ENCODE results near the gene PRKG1.

PRKG1 gene

DNA sequence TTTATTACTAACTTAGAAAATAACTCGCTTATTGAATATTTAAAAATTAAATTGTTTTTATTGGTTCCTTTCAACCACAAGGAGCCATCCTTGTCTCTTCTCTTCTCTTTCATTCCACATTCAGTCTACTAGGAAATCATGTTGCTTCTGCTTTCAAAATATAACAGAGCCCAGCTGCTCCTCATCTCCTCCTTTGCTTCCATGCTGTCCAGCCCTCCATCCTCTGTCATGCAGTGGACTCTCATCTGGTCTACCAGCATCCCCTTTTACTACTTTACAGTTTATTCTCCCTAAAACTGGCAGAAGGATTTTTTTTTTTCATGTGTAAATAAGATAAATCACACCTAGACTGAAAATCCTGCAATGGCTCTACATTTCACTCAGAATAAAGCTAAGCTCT, 823.3 kb downstream of the PRKG1 start:
- TF ChIP-seq, protein P1, sequence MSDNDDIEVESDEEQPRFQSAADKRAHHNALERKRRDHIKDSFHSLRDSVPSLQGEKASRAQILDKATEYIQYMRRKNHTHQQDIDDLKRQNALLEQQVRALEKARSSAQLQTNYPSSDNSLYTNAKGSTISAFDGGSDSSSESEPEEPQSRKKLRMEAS (IDR thresholded peaks at IDR 0.05): no peak

DNA sequence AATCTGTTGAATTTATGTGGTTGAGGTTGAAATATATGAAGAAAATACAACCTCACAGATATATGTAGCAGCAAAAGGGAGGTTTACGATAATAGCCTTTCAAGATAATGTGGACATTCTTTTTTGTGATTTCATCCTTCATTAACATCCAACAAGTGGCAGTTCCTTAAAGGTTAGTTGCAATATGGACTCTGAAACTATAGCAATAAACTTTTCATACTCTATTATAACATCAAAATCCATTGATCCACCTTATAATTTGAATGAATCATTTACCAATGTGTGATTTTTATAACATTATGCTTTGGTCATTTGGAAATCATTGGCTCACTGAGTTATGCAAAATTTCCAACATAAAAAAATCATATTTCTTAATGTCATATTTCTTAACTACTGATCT, 825.9 kb downstream of the PRKG1 start:
- TF ChIP-seq FOXM1 (IDR thresholded peaks at IDR 0.05; ENCODE audit: borderline replicate concordance, low read depth): no peak
- no peak for TF ChIP-seq EGR1 (IDR thresholded peaks at IDR 0.05)
- TF ChIP-seq EP300 (IDR thresholded peaks at IDR 0.05; ENCODE audit: borderline replicate concordance): no peak
- no peak for TF ChIP-seq TCF12 (IDR thresholded peaks at IDR 0.05; ENCODE audit: low read depth)
- no peak for TF ChIP-seq ZBTB7A (IDR thresholded peaks at IDR 0.05; ENCODE audit: low read depth)
- TF ChIP-seq TEAD4 (IDR thresholded peaks at IDR 0.05): no peak
- TF ChIP-seq, protein P2, sequence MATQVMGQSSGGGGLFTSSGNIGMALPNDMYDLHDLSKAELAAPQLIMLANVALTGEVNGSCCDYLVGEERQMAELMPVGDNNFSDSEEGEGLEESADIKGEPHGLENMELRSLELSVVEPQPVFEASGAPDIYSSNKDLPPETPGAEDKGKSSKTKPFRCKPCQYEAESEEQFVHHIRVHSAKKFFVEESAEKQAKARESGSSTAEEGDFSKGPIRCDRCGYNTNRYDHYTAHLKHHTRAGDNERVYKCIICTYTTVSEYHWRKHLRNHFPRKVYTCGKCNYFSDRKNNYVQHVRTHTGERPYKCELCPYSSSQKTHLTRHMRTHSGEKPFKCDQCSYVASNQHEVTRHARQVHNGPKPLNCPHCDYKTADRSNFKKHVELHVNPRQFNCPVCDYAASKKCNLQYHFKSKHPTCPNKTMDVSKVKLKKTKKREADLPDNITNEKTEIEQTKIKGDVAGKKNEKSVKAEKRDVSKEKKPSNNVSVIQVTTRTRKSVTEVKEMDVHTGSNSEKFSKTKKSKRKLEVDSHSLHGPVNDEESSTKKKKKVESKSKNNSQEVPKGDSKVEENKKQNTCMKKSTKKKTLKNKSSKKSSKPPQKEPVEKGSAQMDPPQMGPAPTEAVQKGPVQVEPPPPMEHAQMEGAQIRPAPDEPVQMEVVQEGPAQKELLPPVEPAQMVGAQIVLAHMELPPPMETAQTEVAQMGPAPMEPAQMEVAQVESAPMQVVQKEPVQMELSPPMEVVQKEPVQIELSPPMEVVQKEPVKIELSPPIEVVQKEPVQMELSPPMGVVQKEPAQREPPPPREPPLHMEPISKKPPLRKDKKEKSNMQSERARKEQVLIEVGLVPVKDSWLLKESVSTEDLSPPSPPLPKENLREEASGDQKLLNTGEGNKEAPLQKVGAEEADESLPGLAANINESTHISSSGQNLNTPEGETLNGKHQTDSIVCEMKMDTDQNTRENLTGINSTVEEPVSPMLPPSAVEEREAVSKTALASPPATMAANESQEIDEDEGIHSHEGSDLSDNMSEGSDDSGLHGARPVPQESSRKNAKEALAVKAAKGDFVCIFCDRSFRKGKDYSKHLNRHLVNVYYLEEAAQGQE (IDR thresholded peaks at IDR 0.05; ENCODE audit: low read depth): no peak
- TF ChIP-seq TAF1 (IDR thresholded peaks at IDR 0.05; ENCODE audit: low read depth): no peak
- TF ChIP-seq, protein P3, sequence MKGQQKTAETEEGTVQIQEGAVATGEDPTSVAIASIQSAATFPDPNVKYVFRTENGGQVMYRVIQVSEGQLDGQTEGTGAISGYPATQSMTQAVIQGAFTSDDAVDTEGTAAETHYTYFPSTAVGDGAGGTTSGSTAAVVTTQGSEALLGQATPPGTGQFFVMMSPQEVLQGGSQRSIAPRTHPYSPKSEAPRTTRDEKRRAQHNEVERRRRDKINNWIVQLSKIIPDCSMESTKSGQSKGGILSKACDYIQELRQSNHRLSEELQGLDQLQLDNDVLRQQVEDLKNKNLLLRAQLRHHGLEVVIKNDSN (IDR thresholded peaks at IDR 0.05): no peak
- no peak for TF ChIP-seq RAD21 (IDR thresholded peaks at IDR 0.05; ENCODE audit: low read depth)
- TF ChIP-seq CREB1 (IDR thresholded peaks at IDR 0.05; ENCODE audit: low read depth): no peak
- TF ChIP-seq YY1 (IDR thresholded peaks at IDR 0.05; ENCODE audit: low read depth): no peak
- TF ChIP-seq, protein P1 (IDR thresholded peaks at IDR 0.05): no peak
- no peak for TF ChIP-seq CEBPB (IDR thresholded peaks at IDR 0.05)
- TF ChIP-seq NFIC (IDR thresholded peaks at IDR 0.05): no peak

DNA sequence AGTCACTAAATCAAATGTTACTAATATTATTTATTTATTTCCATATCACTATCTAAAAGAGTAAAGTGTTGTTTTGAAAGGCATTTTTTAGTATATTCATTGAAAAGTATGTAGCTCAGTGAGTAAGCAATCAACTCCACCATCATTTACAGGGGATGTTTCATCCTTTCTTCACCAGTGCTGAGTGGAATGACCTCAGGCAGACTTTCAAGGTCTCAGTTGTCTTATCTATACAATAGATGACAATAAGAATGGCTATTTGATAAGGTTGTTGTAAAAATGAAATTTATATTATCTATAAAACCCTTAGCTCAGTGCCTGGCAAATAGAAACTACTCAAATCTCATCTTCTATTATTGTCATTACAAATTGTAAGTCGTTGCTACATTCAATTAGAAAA, 829.4 kb downstream of the PRKG1 start:
- TF ChIP-seq, protein P1 (IDR thresholded peaks at IDR 0.05): no peak
- TF ChIP-seq CREB1 (IDR thresholded peaks at IDR 0.05; ENCODE audit: low read depth) (no peak), EGR1 (IDR thresholded peaks at IDR 0.05) (no peak), EP300 (IDR thresholded peaks at IDR 0.05; ENCODE audit: borderline replicate concordance) (no peak), TAF1 (IDR thresholded peaks at IDR 0.05; ENCODE audit: low read depth) (no peak), YY1 (IDR thresholded peaks at IDR 0.05; ENCODE audit: low read depth) (no peak), CEBPB (IDR thresholded peaks at IDR 0.05) (no peak), NFIC (IDR thresholded peaks at IDR 0.05) (no peak), TEAD4 (IDR thresholded peaks at IDR 0.05) (no peak)

DNA sequence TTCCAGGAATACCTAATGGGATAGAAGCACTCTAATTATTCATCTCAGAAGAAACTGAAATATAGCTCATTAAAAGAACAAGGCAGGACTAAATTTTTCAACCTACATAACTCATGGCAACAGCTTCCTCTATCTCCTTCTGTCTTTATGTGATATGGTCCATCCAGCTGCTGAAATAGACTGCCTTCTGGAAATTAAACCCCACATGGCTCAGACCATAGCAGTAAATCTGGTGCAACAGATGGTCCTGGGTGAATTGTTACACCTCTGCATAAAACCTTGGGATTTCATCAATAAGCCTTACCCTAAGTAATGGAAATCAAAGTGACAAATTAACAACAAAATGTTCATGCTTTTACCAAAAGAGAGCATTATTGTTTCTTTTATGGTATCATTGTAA, 830.7 kb downstream of the PRKG1 start:
- TF ChIP-seq, protein P1 (IDR thresholded peaks at IDR 0.05): no peak

DNA sequence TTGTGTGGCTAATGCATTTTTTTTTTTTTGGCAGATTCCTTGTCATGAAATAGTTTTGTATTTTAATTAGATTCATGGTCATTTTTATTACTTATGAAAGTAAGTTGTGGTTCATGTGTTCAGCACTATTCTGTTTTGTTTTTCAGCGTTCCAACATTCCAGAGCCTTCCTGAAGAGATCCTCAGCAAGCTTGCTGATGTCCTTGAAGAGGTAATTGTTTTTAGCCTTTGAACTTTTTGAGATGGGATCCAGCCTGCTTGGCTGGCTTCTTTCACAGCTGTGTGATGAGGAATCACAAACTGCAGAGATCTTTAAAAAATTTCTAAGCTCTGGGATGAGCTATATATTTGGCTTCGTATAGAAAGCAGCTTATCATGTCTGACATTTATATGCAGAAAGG, 833.1 kb downstream of the PRKG1 start:
- TF ChIP-seq TAF1 (IDR thresholded peaks at IDR 0.05; ENCODE audit: low read depth) (no peak), EP300 (IDR thresholded peaks at IDR 0.05; ENCODE audit: borderline replicate concordance) (no peak), CEBPB (IDR thresholded peaks at IDR 0.05) (no peak), TCF12 (IDR thresholded peaks at IDR 0.05; ENCODE audit: low read depth) (no peak), ZBTB7A (IDR thresholded peaks at IDR 0.05; ENCODE audit: low read depth) (no peak), RAD21 (IDR thresholded peaks at IDR 0.05; ENCODE audit: low read depth) (no peak)
- TF ChIP-seq, protein P3 (IDR thresholded peaks at IDR 0.05): no peak
- TF ChIP-seq, protein P1 (IDR thresholded peaks at IDR 0.05): no peak
- TF ChIP-seq, protein P2 (IDR thresholded peaks at IDR 0.05; ENCODE audit: low read depth): no peak

DNA sequence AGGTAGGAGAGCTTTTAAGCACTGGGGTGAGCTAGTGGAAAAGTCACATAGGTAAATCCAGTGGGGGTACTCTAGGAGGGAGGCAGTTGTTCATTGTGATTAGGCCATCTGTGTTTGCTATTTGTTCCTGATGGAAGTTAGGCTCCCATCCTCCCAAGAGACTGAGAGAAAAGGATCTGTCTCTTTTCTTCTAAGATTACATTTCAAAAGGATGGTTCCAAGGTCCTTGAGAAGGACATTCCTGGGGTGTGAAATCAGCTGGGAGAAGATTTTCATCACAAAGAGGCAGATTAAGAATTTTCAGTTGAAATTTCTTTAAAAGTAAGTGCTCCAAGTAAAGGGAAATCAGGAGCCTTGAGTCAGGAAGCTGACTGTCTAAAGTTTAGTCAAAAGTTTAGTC, 835.9 kb downstream of the PRKG1 start:
- TF ChIP-seq CEBPB (IDR thresholded peaks at IDR 0.05): no peak
- no peak for TF ChIP-seq YY1 (IDR thresholded peaks at IDR 0.05; ENCODE audit: low read depth)
- no peak for TF ChIP-seq TAF1 (IDR thresholded peaks at IDR 0.05; ENCODE audit: low read depth)

DNA sequence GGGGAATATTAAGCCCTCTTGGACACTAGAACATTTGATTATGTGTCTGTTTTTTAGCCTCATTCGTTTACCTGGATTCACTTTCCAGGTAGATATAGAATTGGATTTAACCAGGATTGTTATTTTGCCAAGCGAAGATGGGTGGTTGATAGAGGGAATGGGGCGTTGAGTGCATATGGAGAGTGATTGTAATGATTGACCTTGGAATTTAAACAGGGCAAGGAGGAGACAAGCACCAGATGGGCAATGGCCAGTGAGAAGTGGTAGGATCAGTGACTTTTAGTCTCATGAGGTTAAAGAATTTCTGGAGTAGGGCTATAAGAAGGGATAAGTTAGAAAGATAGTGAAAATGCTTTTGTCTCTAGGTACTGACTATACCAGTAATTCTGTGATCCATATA, 836.3 kb downstream of the PRKG1 start:
- no peak for TF ChIP-seq TAF1 (IDR thresholded peaks at IDR 0.05; ENCODE audit: low read depth)
- TF ChIP-seq, protein P1 (IDR thresholded peaks at IDR 0.05): no peak
- no peak for TF ChIP-seq EGR1 (IDR thresholded peaks at IDR 0.05)
- TF ChIP-seq YY1 (IDR thresholded peaks at IDR 0.05; ENCODE audit: low read depth): no peak
- TF ChIP-seq RAD21 (IDR thresholded peaks at IDR 0.05; ENCODE audit: low read depth): no peak
- TF ChIP-seq, protein P3 (IDR thresholded peaks at IDR 0.05): no peak
- TF ChIP-seq, protein P2 (IDR thresholded peaks at IDR 0.05; ENCODE audit: low read depth): no peak
- no peak for TF ChIP-seq CREB1 (IDR thresholded peaks at IDR 0.05; ENCODE audit: low read depth)
- TF ChIP-seq ZBTB7A (IDR thresholded peaks at IDR 0.05; ENCODE audit: low read depth): no peak
- no peak for TF ChIP-seq TCF12 (IDR thresholded peaks at IDR 0.05; ENCODE audit: low read depth)
- no peak for TF ChIP-seq FOXM1 (IDR thresholded peaks at IDR 0.05; ENCODE audit: borderline replicate concordance, low read depth)
- TF ChIP-seq NFIC (IDR thresholded peaks at IDR 0.05): no peak
- TF ChIP-seq CEBPB (IDR thresholded peaks at IDR 0.05): no peak
- TF ChIP-seq TEAD4 (IDR thresholded peaks at IDR 0.05): no peak
- no peak for TF ChIP-seq EP300 (IDR thresholded peaks at IDR 0.05; ENCODE audit: borderline replicate concordance)

Data from Ishikawa (cell line).